ENCODE results near the gene ABCA2. TPM values are rescaled to one million over a fixed set of nuclear protein-coding genes. Genes with fewer than 3 reads are reported as not detected.

Gene ABCA2
- total and polyA plus RNA-seq, 12 donors: 2.9 to 150 (median 31.5) TPM

- WGBS, 4 donors: 80 to 90% (median 87%) methylated on average over 10 of the region's 10 CpGs
- TF ChIP-seq POLR2A (IDR thresholded peaks at IDR 0.05) (no peak), CTCF (IDR thresholded peaks at IDR 0.05) (no peak)
- H3K9me3 ChIP-seq (replicated peaks in 1 of 3): no peaks in the 10 kb centered on the region
- peaks cover 8% of the 10 kb centered on the region for H3K27me3 ChIP-seq
- DNase-seq: no peak
- H3K27ac ChIP-seq: no peak overlapping the region
- peaks cover 7 to 16% of the 10 kb centered on the region in 2 donors for H3K4me1 ChIP-seq (replicated peaks in 1 of 2)
- H3K4me3 ChIP-seq: no peak overlapping the region
- H3K36me3 ChIP-seq (replicated peaks in 1 of 2): no peaks in the 10 kb centered on the region
- intact Hi-C loops (cut with DNase I): no loop called here
These were observed 37.7 kb downstream of the ABCA2 start for GRCh38 chr9:136990242-136990911.

GRCh38 chr9:136988872-136989271, 39.2 kb downstream of the ABCA2 start:
- no peak overlapping the region for H3K27ac ChIP-seq
- no peak for TF ChIP-seq CTCF (IDR thresholded peaks at IDR 0.05)
- no peak for TF ChIP-seq POLR2A (IDR thresholded peaks at IDR 0.05)
- H3K4me3 ChIP-seq: no peak overlapping the region
- H3K36me3 ChIP-seq (replicated peaks in 1 of 2): no peaks in the 10 kb centered on the region
- peaks cover 7 to 15% of the 10 kb centered on the region in 2 donors for H3K4me1 ChIP-seq (replicated peaks in 1 of 2)
- no peak for DNase-seq
- WGBS, 4 donors: 90 to 99% (median 93%) methylated on average over 4 of the region's 4 CpGs
- intact Hi-C loops (cut with DNase I): no loop called here
- no peaks in the 10 kb centered on the region for H3K9me3 ChIP-seq (replicated peaks in 1 of 3)
- peaks cover 19% of the 10 kb centered on the region for H3K27me3 ChIP-seq

GRCh38 chr9:136985853-136986252, 42.2 kb downstream of the ABCA2 start:
- H3K27ac ChIP-seq: no peak overlapping the region
- intact Hi-C loops (cut with DNase I): no loop called here
- H3K4me3 ChIP-seq: no peak overlapping the region
- H3K4me1 ChIP-seq (replicated peaks in 1 of 2): no peaks in the 10 kb centered on the region
- 32 to 42% (median 35%) methylated on average over 6 to 33 of the region's 33 CpGs for WGBS, 4 donors
- H3K9me3 ChIP-seq (replicated peaks in 1 of 3): no peaks in the 10 kb centered on the region
- no peaks in the 10 kb centered on the region for H3K36me3 ChIP-seq (replicated peaks in 1 of 2)
- DNase-seq: no peak
- TF ChIP-seq POLR2A (IDR thresholded peaks at IDR 0.05): no peak
- H3K27me3 ChIP-seq: peaks cover 19% of the 10 kb centered on the region

GRCh38 chr9:136985027-136985602, 42.9 kb downstream of the ABCA2 start:
- intact Hi-C loops (cut with DNase I): no loop called here
- 18 to 39% (median 22%) methylated on average over 10 to 48 of the region's 48 CpGs; no CpG with 5 or more reads in 1 of the 4 donors for WGBS, 4 donors
- DNase-seq: no peak
- H3K9me3 ChIP-seq (replicated peaks in 1 of 3): no peaks in the 10 kb centered on the region
- peaks cover 19% of the 10 kb centered on the region for H3K27me3 ChIP-seq
- no peaks in the 10 kb centered on the region for H3K36me3 ChIP-seq (replicated peaks in 1 of 2)
- no peak for TF ChIP-seq POLR2A (IDR thresholded peaks at IDR 0.05)
- no peak for TF ChIP-seq CTCF (IDR thresholded peaks at IDR 0.05)
- no peak overlapping the region for H3K4me3 ChIP-seq
- H3K4me1 ChIP-seq (replicated peaks in 1 of 2): no peaks in the 10 kb centered on the region
- no peak overlapping the region for H3K27ac ChIP-seq
